HG03060 (cell line): ENCODE results near the gene ANKFN1.

Experiments
- ATAC-seq: cut with Tn5 transposase; IDR thresholded peaks from one replicate; pipeline ENCODE4 v1.9.1; 2021; ENCODE audit warnings: low read depth, moderate number of reproducible peaks; ENCODE audit not compliant: unreplicated experiment

The ANKFN1 gene

GRCh38 chr17:56152874-56153602, at the start of gene ANKFN1:
Gene ANKFN1, plus strand, starts transcription at chr17:56153475. Its CDS starts 59,193 bp downstream, at chr17:56212668.
- no peak for ATAC-seq

- ATAC-seq, result peak; percentile 80
These were observed 44.4 kb upstream of the ANKFN1 start for GRCh38 chr17:56108811-56109284.

- no peak for ATAC-seq
These were observed 43.4 kb upstream of the ANKFN1 start for GRCh38 chr17:56109836-56110235.

- no peak for ATAC-seq
These were observed 42.7 kb upstream of the ANKFN1 start for GRCh38 chr17:56110463-56111135.

- ATAC-seq, result no peak
These were observed 41.4 kb upstream of the ANKFN1 start for GRCh38 chr17:56111706-56112485.

GRCh38 chr17:56113486-56113885, 39.8 kb upstream of the ANKFN1 start:
- ATAC-seq, result no peak

- ATAC-seq, result no peak
These were observed 38.8 kb upstream of the ANKFN1 start for GRCh38 chr17:56114469-56114868.

GRCh38 chr17:56119191-56119590, 34.1 kb upstream of the ANKFN1 start:
- no peak for ATAC-seq

GRCh38 chr17:56119936-56120335, 33.3 kb upstream of the ANKFN1 start:
- ATAC-seq, result no peak

GRCh38 chr17:56121191-56122051, 31.9 kb upstream of the ANKFN1 start:
- no peak for ATAC-seq

GRCh38 chr17:56125830-56126819, 27.1 kb upstream of the ANKFN1 start:
- ATAC-seq, result no peak

- no peak for ATAC-seq
These were observed 23.2 kb upstream of the ANKFN1 start for GRCh38 chr17:56130026-56130425.

GRCh38 chr17:56130631-56131030, 22.6 kb upstream of the ANKFN1 start:
- ATAC-seq, result no peak

- ATAC-seq, result no peak
These were observed 21.8 kb upstream of the ANKFN1 start for GRCh38 chr17:56131431-56131830.

GRCh38 chr17:56136301-56136700, 17.0 kb upstream of the ANKFN1 start:
- ATAC-seq, result no peak

GRCh38 chr17:56141046-56141839, 12.0 kb upstream of the ANKFN1 start:
- ATAC-seq, result no peak

GRCh38 chr17:56142325-56142724, 10.9 kb upstream of the ANKFN1 start:
- ATAC-seq, result no peak

GRCh38 chr17:56142781-56143180, 10.5 kb upstream of the ANKFN1 start:
- no peak for ATAC-seq
